HUES64 (cell line): ENCODE measurements around the gene WIPF2. TPM values are rescaled to one million over a fixed set of nuclear protein-coding genes. Genes with fewer than 3 reads are reported as not detected.

Experiments used
- H3K27ac ChIP-seq: 2 replicates; pipeline ENCODE4 v1.7.0; 2013; ENCODE audit warnings: low read depth, low read length, inconsistent platforms
- H3K27me3 ChIP-seq: 2 replicates; pipeline ENCODE4 v1.6.1; 2013; ENCODE audit warnings: mild to moderate bottlenecking, low read length; ENCODE audit not compliant: insufficient read depth
- H3K36me3 ChIP-seq: 2 replicates; pipeline ENCODE4 v1.6.1; 2013; ENCODE audit warnings: mild to moderate bottlenecking, low read length; ENCODE audit not compliant: insufficient read depth
- H3K4me1 ChIP-seq: 2 replicates; pipeline ENCODE4 v1.6.1; 2013; ENCODE audit warnings: mild to moderate bottlenecking, low read length, moderate library complexity; ENCODE audit not compliant: insufficient read depth
- H3K4me3 ChIP-seq: 2 replicates; pipeline ENCODE4 v1.5.1; 2013; ENCODE audit warnings: mild to moderate bottlenecking, low read length, moderate library complexity
- H3K9ac ChIP-seq: 2 replicates; pipeline ENCODE4 v1.6.1; 2013; ENCODE audit warnings: mild to moderate bottlenecking, low read depth, low read length
- H3K9me3 ChIP-seq: 2 replicates; pipeline ENCODE4 v1.6.1; 2013; ENCODE audit warnings: low read depth, low read length; ENCODE audit not compliant: insufficient read depth
- WGBS: fragments of 150-250, 120-280 bp; methylation state at CpG from one replicate; pipeline ENCODE4 v1.1.7; 2013; ENCODE audit warnings: missing lambda C conversion rate; 5-methylcytosine and 5-hydroxymethylcytosine counted together
- polyA plus RNA-seq, 2 experiments: library from polyadenylated mRNA; stranded (reverse); fragments of 50-300 nt; gene quantifications; one replicate each; pipeline ENCODE4 v1.2.3, GENCODE V29; 2013

WIPF2 gene, protein sequence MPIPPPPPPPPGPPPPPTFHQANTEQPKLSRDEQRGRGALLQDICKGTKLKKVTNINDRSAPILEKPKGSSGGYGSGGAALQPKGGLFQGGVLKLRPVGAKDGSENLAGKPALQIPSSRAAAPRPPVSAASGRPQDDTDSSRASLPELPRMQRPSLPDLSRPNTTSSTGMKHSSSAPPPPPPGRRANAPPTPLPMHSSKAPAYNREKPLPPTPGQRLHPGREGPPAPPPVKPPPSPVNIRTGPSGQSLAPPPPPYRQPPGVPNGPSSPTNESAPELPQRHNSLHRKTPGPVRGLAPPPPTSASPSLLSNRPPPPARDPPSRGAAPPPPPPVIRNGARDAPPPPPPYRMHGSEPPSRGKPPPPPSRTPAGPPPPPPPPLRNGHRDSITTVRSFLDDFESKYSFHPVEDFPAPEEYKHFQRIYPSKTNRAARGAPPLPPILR
- 16.0 TPM for polyA plus RNA-seq (2013, experiment 1 of 2)
- 20.2 TPM for polyA plus RNA-seq (2013, experiment 2 of 2)

DNA sequence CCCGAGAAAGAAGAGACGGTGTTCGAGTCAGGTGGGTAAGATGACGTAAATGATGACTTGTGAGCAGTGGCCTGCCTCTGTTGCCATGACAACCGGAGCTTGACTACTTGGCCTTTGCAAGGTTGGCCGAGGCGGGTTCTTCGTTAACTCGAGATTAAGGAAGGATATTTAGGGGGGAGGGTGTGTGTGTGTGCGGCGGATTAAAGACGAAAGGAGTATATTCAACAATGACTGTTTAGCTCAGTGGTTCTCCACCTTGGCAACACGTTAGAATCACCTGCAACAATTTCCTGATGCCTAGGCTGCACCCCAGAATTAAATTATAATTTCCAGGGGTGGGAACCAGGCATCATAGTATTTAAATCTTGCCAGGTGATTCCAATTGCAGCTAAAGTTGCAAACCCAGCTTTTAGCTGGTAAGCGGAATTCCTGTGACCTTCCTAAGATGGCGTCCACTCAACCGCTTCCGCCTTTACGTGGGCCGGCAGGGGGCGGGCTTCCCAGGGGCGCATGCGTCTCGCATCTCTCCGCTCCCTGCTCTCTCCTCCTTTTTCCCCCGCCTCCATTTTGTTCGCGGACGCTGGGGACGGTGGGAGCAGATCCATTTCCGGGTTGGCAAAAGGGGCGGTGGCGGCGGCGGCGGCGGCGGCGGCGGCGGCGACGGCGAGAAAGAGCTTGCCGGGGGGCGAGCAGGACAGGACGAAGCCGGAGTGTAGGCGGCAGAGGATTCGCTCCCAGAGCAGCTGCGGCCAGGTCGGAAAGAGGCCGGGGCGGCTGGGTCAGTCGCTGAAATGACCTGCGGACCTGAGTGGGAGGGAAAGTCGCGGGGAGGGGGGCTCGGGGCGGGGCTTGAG, at the start of gene WIPF2:
TSS of gene WIPF2 (plus strand) at position 565 of the 854 bp plus-strand sequence. CDS start 37,156 bp downstream, outside the sequence.
- 4% methylated on average over 59 of the region's 59 CpGs for WGBS

DNA sequence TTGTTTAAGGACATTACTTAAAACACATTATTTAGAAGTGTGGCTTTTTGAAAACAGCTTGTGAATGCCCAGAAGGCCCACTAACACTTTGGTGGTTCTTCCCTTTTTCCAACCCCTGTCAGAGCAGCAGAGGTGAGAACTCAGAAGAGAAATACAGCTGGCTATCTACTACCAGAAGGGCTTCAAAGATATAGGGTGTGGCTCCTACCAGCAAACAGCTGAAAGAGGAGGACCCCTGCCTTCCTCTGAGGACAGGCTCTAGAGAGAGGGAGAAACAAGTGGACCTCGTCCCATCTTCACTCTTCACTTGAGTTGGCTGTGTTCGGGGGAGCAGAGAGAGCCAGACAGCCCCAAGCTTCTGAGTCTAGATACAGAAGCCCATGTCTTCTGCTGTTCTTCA, 48.8 kb upstream of the WIPF2 start:
- peaks cover 81% of the 10 kb centered on the region for H3K36me3 ChIP-seq
- H3K4me3 ChIP-seq = no peak overlapping the region
- no peaks in the 10 kb centered on the region for H3K27me3 ChIP-seq
- no peaks in the 10 kb centered on the region for H3K9me3 ChIP-seq
- H3K4me1 ChIP-seq = peaks cover 4% of the 10 kb centered on the region; the same call in 1 of the 2 replicates
- no peak overlapping the region for H3K9ac ChIP-seq
- WGBS = 93% methylated on average over 2 of the region's 2 CpGs
- no peak overlapping the region for H3K27ac ChIP-seq

More for the DNA sequence above, at the start of gene WIPF2:
- H3K27me3 ChIP-seq = no peaks in the 10 kb centered on the region
- H3K36me3 ChIP-seq = no peaks in the 10 kb centered on the region
- no peaks in the 10 kb centered on the region for H3K9me3 ChIP-seq
- H3K9ac ChIP-seq = peak within 1 kb of the TSS; percentile 72
- H3K4me1 ChIP-seq = no peaks in the 10 kb centered on the region
- peak within 1 kb of the TSS; percentile 74 for H3K4me3 ChIP-seq
- H3K27ac ChIP-seq = peak within 1 kb of the TSS; percentile 81

DNA sequence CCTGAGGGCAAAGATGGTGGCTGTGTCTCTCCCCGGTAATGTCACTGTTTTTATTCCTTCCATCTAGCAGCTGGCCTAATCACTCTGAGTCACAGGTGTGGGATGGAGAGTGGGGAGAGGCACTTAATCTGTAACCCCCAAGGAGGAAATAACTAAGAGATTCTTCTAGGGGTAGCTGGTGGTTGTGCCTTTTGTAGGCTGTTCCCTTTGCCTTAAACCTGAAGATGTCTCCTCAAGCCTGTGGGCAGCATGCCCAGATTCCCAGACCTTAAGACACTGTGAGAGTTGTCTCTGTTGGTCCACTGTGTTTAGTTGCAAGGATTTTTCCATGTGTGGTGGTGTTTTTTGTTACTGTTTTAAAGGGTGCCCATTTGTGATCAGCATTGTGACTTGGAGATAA, 47.4 kb upstream of the WIPF2 start:
- no peak overlapping the region for H3K4me3 ChIP-seq
- H3K4me1 ChIP-seq = peaks cover 6% of the 10 kb centered on the region
- H3K9ac ChIP-seq = no peak overlapping the region
- H3K27me3 ChIP-seq = no peaks in the 10 kb centered on the region
- no peaks in the 10 kb centered on the region for H3K9me3 ChIP-seq
- H3K36me3 ChIP-seq = peaks cover 74% of the 10 kb centered on the region
- WGBS = 100% methylated on average over 1 of the region's 1 CpG
- no peak overlapping the region for H3K27ac ChIP-seq

DNA sequence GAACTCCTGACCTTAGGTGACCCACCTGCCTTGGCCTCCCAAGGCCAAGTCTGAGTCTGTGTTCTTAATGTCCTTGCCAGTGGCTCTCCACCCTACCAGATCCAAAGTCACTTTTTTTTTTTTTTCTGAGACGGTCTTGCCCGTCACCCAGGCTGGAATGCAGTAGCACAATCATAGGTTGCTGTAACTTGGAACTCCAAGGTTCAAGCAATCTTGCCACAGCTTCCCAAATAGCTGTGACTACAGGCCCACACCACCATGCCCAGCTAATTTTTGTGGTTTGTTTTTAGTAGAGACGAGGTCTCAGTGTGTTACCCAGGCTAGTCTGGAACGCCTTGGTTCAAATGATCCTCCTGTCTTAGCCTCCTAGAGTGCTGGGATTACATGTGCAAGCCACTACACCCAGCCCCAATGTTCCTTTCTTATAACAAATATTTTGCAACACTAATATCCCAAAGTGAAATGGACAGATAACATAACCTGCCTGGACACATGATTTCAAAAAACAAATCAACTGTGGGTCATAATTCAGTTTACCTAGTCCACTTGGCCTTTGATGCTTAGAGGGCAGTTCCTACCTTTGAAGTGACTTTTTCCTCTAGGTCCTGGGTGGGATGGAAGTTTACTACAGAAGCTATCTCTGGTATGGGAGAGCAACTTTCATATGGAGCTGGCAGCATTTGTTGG, 45.9 kb upstream of the WIPF2 start:
- whole genome bisulfite sequencing = 91% methylated on average over 4 of the region's 4 CpGs
- Histone ChIP-seq H3K27me3 (no peaks in the 10 kb centered on the region), H3K27ac (no peak overlapping the region), H3K36me3 (peaks cover 61% of the 10 kb centered on the region), H3K4me1 (peaks cover 7% of the 10 kb centered on the region), H3K9ac (no peak overlapping the region), H3K4me3 (no peak overlapping the region), H3K9me3 (no peaks in the 10 kb centered on the region)

DNA sequence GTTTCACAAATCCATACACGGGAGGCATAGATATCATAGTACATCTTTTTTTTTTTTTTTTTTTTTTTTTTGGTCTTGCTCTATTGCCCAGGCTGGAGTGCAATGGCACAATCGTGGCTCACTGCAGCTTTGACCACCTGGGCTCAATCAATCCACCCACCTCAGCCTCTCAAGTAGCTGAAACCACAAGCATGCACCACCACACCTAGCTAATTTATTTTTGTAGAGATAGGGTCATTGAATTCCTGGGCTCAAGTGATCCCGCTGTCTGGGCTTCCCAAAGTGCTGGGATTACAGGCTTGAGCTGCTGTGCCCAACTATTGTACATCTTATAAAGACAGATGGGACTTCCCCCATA, 45.3 kb upstream of the WIPF2 start:
- Histone ChIP-seq H3K36me3 (peaks cover 57% of the 10 kb centered on the region), H3K27me3 (no peaks in the 10 kb centered on the region), H3K9me3 (no peaks in the 10 kb centered on the region), H3K4me1 (peaks cover 7% of the 10 kb centered on the region), H3K9ac (no peak overlapping the region), H3K27ac (no peak overlapping the region), H3K4me3 (no peak overlapping the region)
- 82% methylated on average over 2 of the region's 3 CpGs for WGBS

DNA sequence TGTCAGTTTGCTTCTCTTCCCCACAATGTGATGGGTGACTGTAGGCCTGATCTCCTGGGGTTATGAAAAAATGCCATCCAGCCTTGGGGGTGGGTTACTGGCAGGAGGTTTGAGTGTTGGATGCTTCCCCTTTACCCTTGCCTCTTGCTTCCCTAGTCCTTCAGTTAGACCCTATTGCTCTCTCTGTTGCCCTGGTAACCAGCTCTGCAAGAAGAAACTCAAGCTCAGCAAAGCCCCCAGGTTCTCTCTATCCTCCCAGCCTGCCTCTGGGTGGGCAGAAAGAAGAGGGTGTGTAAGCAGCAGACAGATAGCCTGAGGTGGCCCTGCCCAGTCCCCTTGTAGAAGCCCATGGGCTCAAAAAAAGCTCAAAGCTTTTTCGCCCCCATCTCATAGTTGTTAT, 44.6 kb upstream of the WIPF2 start:
- H3K27me3 ChIP-seq = no peaks in the 10 kb centered on the region
- no peak overlapping the region for H3K27ac ChIP-seq
- H3K9ac ChIP-seq = no peak overlapping the region
- H3K4me1 ChIP-seq = peaks cover 7% of the 10 kb centered on the region
- peaks cover 49% of the 10 kb centered on the region for H3K36me3 ChIP-seq
- no peaks in the 10 kb centered on the region for H3K9me3 ChIP-seq
- WGBS = 90% methylated on average over 1 of the region's 1 CpG
- no peak overlapping the region for H3K4me3 ChIP-seq

DNA sequence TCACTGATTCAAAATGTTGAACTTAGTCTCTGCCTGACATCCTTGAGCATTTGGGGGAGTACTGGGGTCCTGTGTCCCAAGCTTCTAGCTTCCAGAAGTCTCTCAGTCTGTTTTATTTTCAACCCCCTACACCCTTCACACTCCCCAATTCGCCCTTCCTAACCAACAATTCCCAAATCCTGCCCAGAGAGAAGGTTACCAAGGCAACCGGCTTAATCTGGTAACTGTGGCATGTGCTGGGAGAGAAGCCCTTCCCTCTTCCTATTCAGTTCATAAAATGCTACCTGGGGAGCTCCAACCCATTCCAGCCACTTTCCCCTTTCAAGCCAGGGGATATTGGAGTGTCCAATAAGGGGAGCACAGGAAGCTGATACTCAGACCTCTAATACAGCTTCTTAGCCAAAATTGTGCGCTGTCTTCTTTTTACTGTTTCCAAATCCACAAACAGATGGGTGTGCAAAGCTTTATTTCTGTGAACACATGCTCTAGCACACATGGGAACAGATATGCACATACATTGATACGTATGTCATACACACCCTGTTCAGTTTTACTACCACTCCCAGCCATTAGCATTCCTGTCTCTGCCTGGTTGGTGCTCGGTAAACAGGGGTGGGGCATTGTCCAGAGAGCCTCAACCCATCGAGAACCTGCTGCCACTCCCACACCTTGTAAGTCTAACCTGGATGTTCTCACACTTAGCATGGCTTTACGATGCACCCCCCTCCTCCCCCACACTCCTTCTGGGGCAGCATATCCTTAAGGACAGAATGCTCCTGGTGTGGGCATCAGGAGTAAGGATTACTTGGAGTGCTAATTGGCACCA, 43.0 kb upstream of the WIPF2 start:
- WGBS = 91% methylated on average over 7 of the region's 7 CpGs

DNA sequence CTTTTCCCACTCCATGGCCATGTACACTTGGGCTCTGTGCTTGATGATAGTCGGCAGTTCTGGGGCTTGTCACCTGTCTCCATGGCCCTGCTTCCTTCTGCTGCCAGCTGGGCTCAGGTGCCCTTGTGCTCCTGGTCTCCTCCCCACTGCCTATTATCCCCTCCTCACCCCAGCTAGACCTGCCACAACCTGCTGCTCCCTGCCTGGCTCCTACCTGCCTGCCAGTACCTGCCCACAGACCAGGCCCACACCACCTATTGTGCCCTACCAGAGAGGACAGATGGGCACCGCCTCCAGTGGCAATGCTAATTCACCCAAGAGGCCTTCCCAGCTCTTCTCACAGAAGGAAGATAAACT, 42.4 kb upstream of the WIPF2 start:
- Histone ChIP-seq H3K27me3 (no peaks in the 10 kb centered on the region), H3K9ac (no peak overlapping the region), H3K4me1 (peaks cover 14% of the 10 kb centered on the region), H3K36me3 (peaks cover 27% of the 10 kb centered on the region), H3K4me3 (no peak overlapping the region), H3K27ac (no peak overlapping the region; the same call in 1 of the 2 replicates), H3K9me3 (no peaks in the 10 kb centered on the region)
- 99% methylated on average over 2 of the region's 2 CpGs for WGBS

More for the DNA sequence above, 43.0 kb upstream of the WIPF2 start:
- H3K27me3 ChIP-seq = no peaks in the 10 kb centered on the region
- H3K4me3 ChIP-seq = no peak overlapping the region
- no peaks in the 10 kb centered on the region for H3K9me3 ChIP-seq
- no peak overlapping the region for H3K27ac ChIP-seq
- H3K9ac ChIP-seq = no peak overlapping the region
- H3K4me1 ChIP-seq = peaks cover 14% of the 10 kb centered on the region
- peaks cover 33% of the 10 kb centered on the region for H3K36me3 ChIP-seq

DNA sequence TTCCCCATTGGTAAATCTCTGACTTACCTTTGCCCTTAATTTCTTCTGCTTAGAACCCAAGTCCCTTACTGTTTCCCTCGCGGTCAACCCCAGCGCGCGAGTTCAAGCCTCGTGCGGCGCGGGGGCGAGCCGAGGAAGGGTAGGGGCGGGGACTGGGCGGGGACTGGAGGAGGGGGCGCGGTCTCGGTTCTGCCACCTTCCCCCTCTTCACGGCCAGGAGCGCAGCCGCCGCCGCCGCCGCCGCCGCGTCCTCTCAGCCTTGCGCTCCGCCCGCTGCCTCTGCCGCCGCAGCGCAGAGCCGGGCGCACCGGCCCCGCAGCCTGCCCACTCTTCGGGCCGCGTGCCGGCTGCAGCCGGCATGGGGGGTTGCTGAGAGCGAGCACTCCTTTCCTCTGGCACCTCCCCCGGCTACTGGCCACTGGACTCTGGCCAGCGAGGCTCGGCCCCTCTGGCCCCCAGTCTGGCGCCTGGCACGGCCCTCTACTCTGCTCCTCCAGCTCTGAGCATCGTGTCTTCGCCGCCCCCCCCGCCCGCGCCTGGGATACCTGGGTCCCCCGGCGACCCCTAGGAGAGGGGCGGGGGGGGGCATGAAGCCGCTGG, 41.7 kb upstream of the WIPF2 start, which contains the start of gene RAPGEFL1:
TSS of gene RAPGEFL1 (plus strand) at position 196 of the 600 bp plus-strand sequence. CDS start at position 588, 392 bp downstream.
- H3K9ac ChIP-seq = peak within 1 kb of the TSS; percentile 60; the same call in 1 of the 2 replicates

More for the DNA sequence above, 41.7 kb upstream of the WIPF2 start, which contains the start of gene RAPGEFL1:
- under 1% methylated on average over 57 of the region's 57 CpGs for WGBS
- H3K27ac ChIP-seq = peak within 1 kb of the TSS; percentile 71; the same call in 1 of the 2 replicates
- H3K27me3 ChIP-seq = no peaks in the 10 kb centered on the region
- peaks cover 14% of the 10 kb centered on the region for H3K4me1 ChIP-seq
- no peaks in the 10 kb centered on the region for H3K9me3 ChIP-seq
- peak within 1 kb of the TSS; percentile 63 for H3K4me3 ChIP-seq
- peaks cover 20% of the 10 kb centered on the region for H3K36me3 ChIP-seq
